ENCODE measurements around the gene CCDC97. TPM values are rescaled to one million over a fixed set of nuclear protein-coding genes. Genes with fewer than 3 reads are reported as not detected.

Gene CCDC97
- total RNA-seq, 1 experiment from 2014 or later, result 39.4 TPM

DNA sequence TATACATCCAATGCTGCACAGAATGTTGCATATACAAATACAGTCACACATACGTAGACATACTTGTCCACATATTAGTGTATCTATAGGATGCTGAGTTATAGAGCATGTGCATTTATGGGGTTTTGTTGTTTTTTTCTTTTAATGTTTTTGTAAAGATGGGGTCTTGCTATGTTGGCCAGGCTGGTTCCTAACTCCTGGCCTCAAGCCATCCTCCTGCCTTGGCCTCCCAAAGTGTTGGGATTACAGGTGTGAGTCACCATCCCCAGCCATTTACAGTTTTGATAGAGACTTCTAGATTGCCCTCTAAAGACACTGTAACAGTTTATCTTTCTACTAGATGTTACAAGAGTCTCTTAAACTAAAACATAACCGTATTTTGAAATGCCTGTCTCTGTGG, 31.5 kb upstream of the CCDC97 start:
- no peak overlapping the region for H3K27ac Mint-ChIP-seq
- no peaks in the 10 kb centered on the region for H3K27me3 ChIP-seq (ENCODE audit: insufficient read depth, low read length)

More for the DNA sequence above, 31.5 kb upstream of the CCDC97 start:
- H3K23me2 ChIP-seq (ENCODE audit: insufficient read length, low read depth, low read length, poor library complexity, severe bottlenecking), result no peaks in the 10 kb centered on the region
- H3K9ac ChIP-seq (ENCODE audit: extremely low read depth, insufficient read length, low read length), result no peak overlapping the region
- H3K27ac ChIP-seq (ENCODE audit: insufficient read length, low read depth, low read length), result no peak overlapping the region
- no peak overlapping the region for H2AFZ ChIP-seq (ENCODE audit: low read length)
- no peak overlapping the region for H3K4me2 ChIP-seq (ENCODE audit: insufficient read depth, insufficient read length, low read length)
- H2BK15ac ChIP-seq (ENCODE audit: low read depth, low read length), result no peak overlapping the region
- WGBS (ENCODE audit: extremely low coverage, insufficient read length, low lambda C conversion rate), result no CpG with 5 or more reads among the region's 2 CpGs
- H4K20me1 ChIP-seq (ENCODE audit: control insufficient read depth, insufficient read depth, insufficient read length), result no peaks in the 10 kb centered on the region
- H2BK120ac ChIP-seq (ENCODE audit: low read depth, low read length, poor library complexity, severe bottlenecking), result no peak overlapping the region
- no peak overlapping the region for H4K91ac ChIP-seq (ENCODE audit: insufficient read length, low read depth, low read length)
- no peak overlapping the region for H3K4me3 Mint-ChIP-seq
- H3K56ac ChIP-seq (ENCODE audit: insufficient read length, low read depth, low read length), result no peak overlapping the region
- H2BK5ac ChIP-seq (ENCODE audit: insufficient read length, low read length), result no peak overlapping the region
- no peak overlapping the region for H4K5ac ChIP-seq (ENCODE audit: insufficient read length, low read depth, low read length)
- no peak overlapping the region for H4K8ac ChIP-seq (replicated peaks; ENCODE audit: insufficient read length, low read depth, low read length)
- no peak overlapping the region for H2BK20ac ChIP-seq (ENCODE audit: low read depth, low read length, poor library complexity, severe bottlenecking)
- no peak overlapping the region for H3K18ac ChIP-seq (ENCODE audit: insufficient read length, low read depth, low read length)
- H2BK12ac ChIP-seq (ENCODE audit: insufficient read length, low read depth, low read length), result no peak overlapping the region
- H3K14ac ChIP-seq (ENCODE audit: insufficient read depth, low read length), result no peak overlapping the region
- no peaks in the 10 kb centered on the region for H3K27me3 Mint-ChIP-seq (ENCODE audit: low read depth)
- no peaks in the 10 kb centered on the region for H3K79me2 ChIP-seq (ENCODE audit: insufficient read depth, low read length)
- no peak overlapping the region for H2AK5ac ChIP-seq (ENCODE audit: insufficient read length, low read length)
- TF ChIP-seq, protein P1, sequence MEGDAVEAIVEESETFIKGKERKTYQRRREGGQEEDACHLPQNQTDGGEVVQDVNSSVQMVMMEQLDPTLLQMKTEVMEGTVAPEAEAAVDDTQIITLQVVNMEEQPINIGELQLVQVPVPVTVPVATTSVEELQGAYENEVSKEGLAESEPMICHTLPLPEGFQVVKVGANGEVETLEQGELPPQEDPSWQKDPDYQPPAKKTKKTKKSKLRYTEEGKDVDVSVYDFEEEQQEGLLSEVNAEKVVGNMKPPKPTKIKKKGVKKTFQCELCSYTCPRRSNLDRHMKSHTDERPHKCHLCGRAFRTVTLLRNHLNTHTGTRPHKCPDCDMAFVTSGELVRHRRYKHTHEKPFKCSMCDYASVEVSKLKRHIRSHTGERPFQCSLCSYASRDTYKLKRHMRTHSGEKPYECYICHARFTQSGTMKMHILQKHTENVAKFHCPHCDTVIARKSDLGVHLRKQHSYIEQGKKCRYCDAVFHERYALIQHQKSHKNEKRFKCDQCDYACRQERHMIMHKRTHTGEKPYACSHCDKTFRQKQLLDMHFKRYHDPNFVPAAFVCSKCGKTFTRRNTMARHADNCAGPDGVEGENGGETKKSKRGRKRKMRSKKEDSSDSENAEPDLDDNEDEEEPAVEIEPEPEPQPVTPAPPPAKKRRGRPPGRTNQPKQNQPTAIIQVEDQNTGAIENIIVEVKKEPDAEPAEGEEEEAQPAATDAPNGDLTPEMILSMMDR (conservative IDR thresholded peaks at IDR 0.05), result no peak
- no peak overlapping the region for H3T11ph ChIP-seq (ENCODE audit: low read length)
- DNase-seq, result no peak
- H3K9me3 Mint-ChIP-seq, result no peaks in the 10 kb centered on the region
- no peak overlapping the region for H3K4ac ChIP-seq (ENCODE audit: low read depth, low read length)
- no peaks in the 10 kb centered on the region for H3K9me3 ChIP-seq (ENCODE audit: control insufficient read depth, low read depth, low read length)
- peaks cover 72 to 96% (median 94%) of the 10 kb centered on the region in 3 experiments; a peak in 6 of 7 replicates for H3K36me3 Mint-ChIP-seq (ENCODE audit: insufficient read depth in 1 of 3, low read depth in 3 of 3)
- no peak overlapping the region for H3K23ac ChIP-seq (ENCODE audit: insufficient read length, low read depth, low read length)
- no peaks in the 10 kb centered on the region for H3K4me1 ChIP-seq (ENCODE audit: insufficient read depth, low read length)
- no peaks in the 10 kb centered on the region for H3K4me1 Mint-ChIP-seq
- peaks cover under 1% of the 10 kb centered on the region for H3K79me1 ChIP-seq (ENCODE audit: insufficient read depth, low read depth, low read length, poor library complexity, severe bottlenecking)

Data from H9 (cell line).